Measurements from ENCODE around the gene MEIS2.

The MEIS2 gene

DNA sequence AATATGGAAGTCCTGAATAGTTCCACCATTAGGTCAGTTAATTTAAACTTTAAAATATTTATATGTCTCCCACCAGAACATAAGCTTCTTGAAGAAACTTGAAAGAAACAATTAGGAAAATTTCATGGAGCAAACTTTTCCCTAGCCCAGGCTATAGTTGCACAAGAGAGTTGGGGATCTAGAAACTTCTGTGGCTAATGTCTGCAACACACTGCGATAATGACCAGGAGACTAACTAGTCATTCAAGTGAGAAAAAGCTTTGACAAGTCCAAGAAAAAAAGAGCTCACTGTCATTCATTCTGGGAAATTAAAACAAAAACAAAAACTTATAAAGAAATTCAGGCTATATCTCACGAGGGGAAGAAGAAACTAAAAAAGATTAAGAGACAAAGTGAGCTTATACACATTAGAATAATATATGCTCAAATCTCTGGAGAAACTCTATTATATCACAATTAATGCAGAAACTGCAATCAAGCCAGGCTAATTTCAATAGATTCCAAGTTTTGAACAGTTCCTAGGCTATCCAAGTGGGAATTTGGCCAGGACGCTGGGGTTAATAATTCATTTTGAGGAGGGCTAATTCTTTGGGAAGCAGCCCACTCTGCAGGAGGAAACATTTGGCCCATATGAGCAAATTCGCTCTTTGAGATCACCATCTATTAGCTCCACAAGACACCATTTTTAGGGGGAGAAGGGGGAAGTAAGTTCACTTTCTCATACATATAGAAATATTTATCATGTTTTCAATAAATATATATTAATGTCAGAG, 134.6 kb downstream of the MEIS2 start:
- DNase-seq (ENCODE audit: low read depth in 2 of 2), result no peak

DNA sequence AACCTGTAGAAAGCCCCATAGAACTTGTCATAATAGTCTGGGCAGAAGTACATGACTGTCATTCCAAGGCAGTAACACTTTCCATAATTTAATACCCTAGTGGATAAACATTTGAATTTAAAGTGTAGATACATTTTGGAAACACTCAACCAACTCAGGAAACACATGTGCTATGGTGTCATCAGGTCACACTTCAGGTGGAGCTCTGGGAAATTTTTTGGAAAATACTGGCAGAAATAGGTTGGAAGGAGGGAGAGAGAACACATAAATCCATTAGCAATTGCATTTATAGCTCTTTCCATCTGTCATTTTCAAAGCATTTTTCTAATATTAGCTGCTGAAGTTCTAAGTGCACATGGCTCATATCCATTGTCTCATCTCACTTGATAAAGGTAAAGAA, 135.7 kb downstream of the MEIS2 start:
- DNase-seq (ENCODE audit: low read depth in 2 of 2), result no peak

DNA sequence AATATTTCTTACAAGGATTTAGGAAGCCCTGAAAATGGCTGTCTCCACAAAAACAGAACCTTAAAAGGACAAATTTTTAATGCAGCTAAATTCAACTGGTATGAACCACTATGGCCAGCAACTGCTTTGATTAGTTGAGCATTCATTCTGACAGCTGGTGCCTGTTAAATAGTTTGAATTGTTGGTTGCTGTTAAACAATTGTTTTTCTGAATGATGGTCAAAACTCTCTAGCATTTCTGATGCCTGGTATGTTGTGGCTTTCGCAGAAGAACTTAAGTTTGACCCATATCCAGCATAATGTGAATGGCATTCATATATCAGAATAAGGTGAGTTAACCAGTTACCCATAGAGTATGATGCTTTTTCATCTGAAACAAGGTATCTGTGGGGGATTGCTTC, 138.4 kb downstream of the MEIS2 start:
- DNase-seq (ENCODE audit: low read depth in 2 of 2), result no peak

DNA sequence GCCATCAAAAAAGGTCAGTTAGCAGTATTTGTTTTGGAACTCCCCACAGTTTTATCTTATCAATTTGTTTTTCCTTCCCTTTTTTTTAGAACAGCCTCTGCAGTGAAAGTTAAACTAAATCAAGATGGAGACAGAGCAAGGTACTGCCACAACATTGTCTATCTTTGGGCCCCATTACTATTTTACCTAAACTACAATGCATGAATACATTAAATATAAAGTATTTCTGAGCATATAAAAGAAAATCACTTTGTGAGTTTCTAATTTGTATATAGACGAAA, 139.5 kb downstream of the MEIS2 start:
- DNase-seq (ENCODE audit: low read depth in 2 of 2), result no peak

DNA sequence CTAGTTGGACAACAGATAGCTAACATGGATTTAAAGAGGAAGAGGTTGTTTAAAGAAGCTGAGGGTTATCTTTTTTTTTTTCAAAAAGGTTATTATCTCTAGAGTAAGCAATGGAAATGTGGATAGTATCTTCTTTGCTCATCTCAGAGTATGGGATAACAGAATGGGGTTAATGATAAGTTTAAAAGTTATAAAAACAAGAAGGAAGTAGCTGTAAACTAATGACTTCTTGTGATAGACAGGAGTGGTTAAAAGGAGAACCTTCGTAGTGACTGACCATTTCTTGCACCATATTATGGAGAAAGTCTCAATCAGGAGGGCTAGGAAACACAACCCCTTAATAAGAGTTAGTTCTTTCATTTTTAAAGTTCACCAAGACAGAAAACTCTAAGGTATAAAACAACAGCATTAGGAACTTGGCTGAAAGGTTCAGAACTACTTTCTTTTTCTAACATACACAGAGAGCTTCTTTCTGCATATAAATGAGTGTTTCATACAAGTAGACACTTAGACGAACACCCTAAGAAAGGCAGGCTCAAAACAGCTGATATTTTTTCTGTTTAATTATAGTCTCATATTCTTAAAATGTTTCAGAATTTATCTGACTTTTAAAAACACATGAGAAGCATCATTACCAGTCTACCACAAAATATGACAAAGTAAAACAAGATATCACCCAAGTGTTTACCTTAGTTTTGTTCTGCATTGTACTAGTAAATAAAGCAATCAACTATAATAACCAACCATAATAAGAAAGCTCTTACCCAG, 140.0 kb downstream of the MEIS2 start:
- no peak for DNase-seq (ENCODE audit: low read depth in 2 of 2)

DNA sequence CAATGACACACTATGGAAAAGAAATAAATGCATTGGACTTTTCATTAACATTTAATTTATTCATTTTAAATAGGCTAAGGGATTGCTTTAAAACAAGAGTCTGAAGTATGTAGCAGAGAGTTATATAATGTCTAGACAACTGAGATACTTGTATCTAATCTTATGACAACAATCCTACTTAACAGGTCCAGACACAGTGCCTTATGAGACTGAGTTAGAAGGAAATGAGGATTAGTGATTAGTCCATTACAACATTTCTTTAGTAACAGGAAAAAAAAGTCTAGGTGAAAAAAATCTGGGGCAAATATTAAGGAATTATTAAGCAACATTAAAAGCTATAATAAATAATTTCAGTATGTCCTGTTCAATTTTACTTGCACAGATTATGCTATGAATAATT, 140.6 kb downstream of the MEIS2 start:
- no peak for DNase-seq (ENCODE audit: low read depth in 2 of 2)

DNA sequence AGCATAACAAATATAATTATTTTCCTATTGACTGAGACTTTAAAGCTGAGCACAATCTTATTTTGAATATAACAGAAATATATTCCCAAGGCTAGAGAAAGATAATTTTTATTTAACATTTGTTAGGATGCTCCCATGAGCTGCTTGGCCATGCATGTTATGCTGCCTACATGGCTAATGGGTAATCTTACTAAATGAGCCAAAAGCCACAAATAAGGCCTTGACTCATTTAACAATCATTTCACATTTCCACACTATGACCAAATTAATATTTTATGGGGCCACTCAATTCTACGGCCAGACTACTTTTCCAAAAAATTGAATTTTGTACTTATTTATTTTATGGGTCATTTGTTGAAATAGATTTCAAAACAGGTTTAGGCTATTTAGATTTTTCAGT, 141.7 kb downstream of the MEIS2 start:
- DNase-seq (ENCODE audit: low read depth in 2 of 2), result no peak

DNA sequence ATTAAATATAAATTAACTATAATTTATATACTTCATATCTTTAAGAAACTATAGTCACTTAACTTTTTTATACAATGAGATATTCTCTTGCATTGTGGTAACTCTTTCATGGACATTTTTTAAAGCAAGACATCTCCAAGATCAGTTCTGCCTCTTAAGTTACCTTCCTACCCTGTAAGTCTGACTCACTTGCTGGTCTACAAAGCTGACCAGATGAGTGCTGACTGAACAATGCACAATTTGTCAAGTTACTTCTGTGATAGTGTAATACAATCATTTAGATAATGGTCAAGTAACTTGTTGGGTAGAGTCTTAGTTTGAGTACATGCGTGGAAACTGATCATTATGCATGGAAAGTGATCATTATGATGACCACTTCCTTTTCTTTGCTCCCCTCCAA, 145.9 kb downstream of the MEIS2 start:
- DNase-seq (ENCODE audit: low read depth in 2 of 2), result no peak

DNA sequence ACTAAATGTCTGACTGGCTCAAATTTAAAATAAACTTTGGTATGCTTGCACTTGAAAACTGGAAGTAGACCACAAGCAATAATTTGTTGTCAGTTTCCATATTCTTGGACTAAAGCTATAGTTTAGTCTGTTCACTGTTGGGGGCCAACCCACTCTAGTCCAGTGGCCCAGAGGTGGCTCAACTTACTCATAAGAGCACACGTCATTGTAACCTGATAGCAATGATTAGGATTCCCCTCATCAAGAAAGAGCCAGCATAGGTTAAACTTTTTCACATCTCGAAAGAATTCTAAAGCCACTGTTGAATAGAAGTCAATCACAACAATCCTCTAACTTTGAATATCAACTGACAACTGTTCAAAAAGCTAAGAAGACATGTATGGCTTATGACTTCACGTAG, 147.0 kb downstream of the MEIS2 start:
- DNase-seq (ENCODE audit: low read depth in 2 of 2), result no peak

DNA sequence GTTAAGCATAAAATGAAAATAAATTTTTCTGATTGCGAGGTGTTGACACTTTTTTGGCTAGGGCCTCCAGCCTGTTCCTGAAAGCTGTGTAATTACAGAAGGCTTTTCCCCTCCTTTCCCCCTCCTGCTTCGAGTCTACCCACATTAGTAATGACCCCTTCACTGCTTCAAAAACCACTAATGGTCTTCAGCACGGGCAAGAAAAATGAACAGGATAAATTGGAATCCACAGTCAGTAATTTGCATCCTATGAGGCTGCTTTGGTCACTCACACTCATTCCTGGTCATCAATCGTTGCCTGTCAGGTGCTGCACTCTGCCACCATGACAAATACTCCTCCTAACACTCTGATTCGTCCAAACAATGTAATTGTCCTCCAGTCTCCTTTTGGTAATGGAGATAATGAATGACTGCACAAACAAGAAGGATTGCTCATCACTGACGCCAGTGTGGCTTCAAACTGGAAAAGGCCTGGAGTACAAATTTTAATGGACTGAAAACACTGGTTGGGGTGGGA, 148.6 kb downstream of the MEIS2 start:
- no peak for DNase-seq (ENCODE audit: low read depth in 2 of 2)

DNA sequence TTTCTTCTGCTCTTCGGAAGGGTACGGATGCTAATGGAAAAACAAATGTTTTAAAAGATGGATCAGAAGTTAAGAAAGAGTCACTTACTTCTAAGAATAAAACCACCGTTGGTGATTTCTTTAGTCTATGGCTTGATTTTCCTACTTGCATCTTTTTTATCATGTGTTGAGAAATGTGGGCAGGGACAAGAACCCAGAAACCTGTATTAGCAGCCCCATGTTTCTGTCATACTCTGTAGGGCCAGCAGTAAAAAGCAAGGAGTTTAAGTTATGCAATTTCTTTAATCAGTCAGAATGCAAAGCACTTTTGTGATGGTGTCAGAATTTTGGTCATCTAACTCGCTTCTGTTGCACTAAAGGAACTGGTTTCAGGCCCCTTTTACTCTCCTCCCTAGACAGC, 150.0 kb downstream of the MEIS2 start:
- no peak for DNase-seq (ENCODE audit: low read depth in 2 of 2)

DNA sequence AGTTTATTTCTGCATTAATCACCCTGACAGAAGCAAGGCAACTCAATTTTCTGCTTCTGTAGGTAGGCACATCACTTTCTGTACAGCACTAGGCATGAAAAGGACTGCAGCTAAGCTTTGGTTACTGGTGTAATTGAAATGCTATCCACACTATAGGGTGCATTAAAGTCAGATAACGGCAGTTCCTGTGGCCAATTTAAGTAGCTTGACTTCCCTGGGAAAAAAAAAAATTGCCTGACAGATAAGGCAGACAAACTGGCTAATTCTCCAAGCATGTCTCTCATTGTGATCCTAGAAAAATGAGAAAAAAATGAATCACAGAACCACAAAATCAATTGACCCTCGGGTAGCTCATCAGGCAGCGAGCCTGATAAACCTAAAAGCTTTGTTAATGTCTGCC, 151.4 kb downstream of the MEIS2 start:
- DNase-seq (ENCODE audit: low read depth in 2 of 2), result no peak

DNA sequence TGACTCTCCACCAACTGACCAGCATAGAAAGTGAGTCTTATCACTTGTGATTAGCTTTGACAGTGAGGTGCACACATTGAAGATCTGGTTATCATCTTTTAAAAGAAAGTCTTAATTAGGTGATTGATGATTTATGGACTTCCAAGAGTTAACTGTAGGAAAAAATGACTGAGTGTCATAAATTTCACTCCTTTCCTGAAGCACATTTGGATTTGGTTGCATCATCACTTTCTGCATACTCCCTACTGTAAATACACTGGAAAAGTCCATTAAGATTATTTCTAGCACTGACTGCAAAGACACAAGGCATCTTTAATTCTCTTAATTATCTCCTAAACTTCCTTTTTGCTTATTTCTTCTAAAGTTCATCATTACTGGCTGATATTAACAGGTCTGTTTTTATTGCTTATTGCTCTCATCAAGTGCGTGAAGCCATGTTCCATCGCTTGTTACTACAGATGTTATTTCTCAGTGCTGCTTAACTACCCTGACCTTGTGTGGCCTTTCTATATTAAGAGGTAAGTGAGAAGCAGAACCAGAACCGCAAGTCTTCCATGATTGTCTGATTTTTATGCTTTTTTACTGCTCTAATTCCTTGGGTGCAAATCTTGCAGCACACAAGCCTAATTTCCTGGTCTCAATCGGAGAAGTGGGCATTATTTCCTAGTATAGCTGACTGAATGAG, 153.2 kb downstream of the MEIS2 start:
- DNase-seq (ENCODE audit: low read depth in 2 of 2), result no peak

DNA sequence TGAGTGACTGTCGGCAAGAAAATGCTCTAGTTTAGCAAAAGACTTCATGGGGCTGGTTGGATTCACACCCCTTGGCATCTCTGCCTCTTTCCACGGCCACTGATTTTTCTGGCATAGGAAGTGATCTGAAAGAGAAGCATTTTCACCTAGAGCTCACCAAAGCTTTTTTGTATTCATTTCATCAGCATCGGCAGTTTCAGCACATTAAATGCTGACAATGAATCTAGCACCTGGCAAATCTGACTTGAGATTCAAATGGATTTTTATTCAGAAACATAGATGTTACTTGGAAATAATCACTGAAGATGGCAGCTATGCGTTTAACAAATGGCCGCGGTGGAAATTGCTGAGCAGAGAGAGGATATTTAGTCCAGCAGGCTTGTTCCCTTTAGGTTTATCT, 155.9 kb downstream of the MEIS2 start:
- no peak for DNase-seq (ENCODE audit: low read depth in 2 of 2)

DNA sequence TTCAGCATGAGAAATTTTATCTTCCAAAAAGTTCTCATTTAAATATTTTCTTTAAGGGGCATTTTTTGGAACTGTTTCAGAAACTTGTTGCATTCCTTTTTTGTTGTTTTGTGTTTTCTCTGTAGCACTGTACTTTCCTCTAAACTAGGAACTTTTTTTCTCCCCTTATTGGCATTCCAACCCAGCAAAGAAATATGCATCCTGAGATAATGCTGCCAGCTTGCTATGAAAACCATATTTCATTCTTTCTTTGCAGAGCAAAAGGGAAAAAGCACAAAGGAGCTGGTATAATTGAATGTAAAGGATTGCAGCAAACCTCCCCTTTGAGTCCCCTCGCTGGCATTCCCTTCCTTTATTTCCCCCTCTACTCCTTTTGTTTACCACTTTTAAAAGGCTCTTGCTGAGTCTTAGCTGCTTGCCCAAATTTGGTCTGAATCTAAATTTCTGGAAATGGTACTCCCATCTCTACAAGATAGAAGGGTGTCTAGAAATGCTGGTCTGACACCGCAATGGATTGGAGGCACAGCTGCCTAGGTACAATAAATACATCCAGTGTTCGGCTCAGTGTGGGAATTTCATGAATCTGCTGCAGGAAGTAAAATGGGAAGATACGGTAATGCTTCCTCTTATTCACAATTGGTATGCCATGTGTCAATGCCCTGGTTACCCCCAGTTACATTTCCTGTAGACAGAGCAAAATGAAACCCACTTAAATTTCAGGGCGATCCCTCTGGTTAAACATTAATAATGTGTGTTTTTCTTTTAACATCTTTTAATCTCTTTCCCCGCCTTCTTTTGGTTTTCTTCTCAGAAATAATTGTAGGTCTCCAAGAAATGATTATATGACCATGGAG, 156.6 kb downstream of the MEIS2 start:
- DNase-seq (ENCODE audit: low read depth in 2 of 2), result no peak

DNA sequence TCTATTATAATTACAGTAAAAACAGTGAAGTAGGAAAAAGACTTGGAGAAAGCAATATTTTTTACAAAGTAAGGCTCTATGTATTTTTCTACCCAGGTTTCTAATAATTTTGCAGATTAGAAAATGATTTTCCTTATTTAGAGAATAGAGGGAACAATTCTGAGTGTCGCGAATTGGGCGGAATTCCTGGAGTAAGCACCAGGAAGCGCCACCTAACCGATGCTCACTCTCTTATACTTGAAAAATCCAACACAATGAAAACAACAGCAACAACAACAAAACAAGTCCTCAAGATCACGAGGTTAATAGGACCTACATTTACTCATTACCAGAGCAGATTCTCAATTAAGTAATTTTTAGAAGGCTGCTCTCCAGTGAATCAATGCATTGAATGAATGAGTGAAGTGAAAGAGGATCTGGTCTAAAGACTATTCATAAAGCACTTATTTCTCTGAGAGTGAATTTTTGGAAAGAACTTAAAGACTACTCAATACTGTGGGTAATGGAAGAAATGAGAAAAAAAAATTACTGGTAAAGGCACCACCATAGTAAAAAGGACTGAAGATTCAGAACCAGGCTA, 158.0 kb downstream of the MEIS2 start:
- DNase-seq (ENCODE audit: low read depth in 2 of 2), result no peak

DNA sequence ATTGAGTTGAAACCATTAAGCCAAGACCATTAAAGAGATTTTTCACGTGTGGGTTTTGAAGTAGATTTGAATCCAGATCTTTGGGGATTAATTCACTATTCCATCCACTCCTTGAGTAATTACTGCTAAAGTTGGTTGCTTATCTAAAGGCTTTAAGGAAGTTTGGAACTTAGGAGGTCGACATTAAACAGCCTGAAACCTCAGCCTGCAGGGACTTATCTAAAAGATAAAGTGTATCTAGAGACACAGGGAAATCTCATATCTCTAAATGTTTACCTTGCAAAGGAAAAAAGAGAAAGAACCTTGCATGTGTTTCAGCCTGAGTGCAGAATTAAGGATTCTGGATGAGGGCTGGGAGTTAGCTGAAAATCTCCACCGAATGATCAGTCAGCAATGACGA, 158.6 kb downstream of the MEIS2 start:
- DNase-seq (ENCODE audit: low read depth in 2 of 2), result no peak

DNA sequence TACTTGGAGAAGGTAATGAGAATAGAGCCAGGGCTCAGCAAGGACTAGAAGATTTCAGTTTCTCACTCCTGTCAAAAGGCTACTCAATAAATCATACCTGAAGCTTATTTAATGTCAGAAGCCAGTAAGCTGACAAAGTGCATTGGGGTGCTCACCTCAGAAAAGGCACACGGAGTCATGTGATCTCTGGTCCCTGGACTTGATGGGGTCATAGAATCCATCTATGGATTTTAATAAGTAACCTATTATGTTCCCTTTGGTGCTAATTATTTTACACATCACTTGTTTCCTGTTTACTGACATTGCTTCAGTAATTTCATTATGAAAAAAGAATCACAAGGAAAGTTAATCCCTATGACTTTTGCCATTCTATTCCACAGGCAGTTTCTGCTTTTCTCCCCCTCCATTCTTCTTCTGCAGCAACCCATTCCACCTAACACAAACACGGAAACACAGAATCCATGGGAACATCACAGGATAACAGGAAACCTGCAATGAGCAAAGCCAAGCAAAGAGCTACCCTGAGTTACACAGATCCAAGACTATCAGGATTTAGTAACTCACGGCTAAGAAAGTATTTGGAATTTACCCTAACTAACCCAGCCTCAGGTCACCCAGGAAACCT, 159.6 kb downstream of the MEIS2 start:
- no peak for DNase-seq (ENCODE audit: low read depth in 2 of 2)

DNA sequence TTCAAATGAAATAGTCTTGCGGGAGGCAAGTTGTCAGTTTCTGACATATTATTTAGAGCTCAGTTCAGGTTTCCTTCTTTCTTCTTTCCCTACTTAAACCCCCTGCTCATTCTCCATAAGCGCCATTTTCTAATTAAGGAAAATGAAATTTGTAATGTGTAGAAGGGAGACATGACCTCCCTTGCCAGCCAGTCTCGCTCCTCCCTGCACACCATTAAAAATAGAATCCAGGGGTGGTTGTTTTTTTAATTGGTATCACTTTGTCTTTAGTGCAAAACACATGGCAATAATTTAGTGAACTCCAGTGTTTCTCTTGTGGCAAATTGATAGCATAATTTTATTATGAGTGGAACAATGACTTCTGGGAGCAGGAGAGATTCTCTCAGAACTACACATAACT, 160.1 kb downstream of the MEIS2 start:
- DNase-seq (ENCODE audit: low read depth in 2 of 2), result no peak

DNA sequence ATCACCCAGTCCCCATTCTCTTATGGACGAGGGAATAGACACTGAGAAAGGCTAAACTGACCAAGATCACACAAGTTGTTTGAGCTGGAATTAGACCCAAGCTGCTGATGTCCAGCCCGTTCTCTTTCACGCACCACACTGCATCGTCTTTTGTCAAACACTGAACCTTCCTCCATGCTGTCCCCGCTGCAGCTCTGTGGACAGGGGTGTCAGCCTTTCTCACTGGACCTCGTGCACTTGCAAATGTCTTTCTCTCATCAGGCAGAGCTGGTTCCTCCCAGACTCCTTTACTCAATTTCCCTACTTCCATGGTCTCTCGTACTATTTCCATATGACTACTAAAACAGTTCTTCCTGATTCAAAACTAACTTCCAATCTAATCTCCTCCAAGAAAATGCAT, 161.6 kb downstream of the MEIS2 start:
- no peak for DNase-seq (ENCODE audit: low read depth in 2 of 2)

DNA sequence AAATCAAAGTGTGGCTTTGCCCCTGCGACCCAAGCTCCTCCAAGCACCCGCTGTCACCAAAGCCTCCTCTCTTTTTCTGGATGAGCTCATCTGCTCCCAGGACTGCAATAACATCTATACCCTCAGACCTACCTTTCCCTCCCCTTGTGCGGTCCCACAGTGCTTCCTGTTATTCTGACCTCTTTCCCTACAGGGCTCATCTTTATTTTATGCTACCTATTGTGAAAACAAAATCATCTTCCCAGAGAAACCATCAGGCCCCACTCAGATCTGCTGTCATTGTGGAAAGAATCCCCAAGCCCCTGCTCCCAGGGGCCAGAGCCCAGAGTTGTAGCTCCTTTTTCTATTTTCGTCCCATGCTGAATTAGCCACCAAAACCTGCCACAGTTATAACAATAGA, 162.2 kb downstream of the MEIS2 start:
- no peak for DNase-seq (ENCODE audit: low read depth in 2 of 2)
